Epithelial cell of esophagus (primary cell): ENCODE data around the gene OSBPL10.

Experiments used
- DNase-seq: peaks from one replicate; pipeline ENCODE4 v3.0.0; 2010; ENCODE audit warnings: low read depth
- H3K4me3 ChIP-seq: 2 replicates; pipeline ENCODE4 v1.5.1; 2011; ENCODE audit warnings: mild to moderate bottlenecking, low read length, control low read depth
- CTCF ChIP-seq: IDR thresholded peaks from 2 replicates; pipeline ENCODE4 v1.5.1; 2011; ENCODE audit warnings: low read depth, mild to moderate bottlenecking, low read length, control low read depth, inconsistent platforms; ENCODE audit not compliant: insufficient read depth; ENCODE audit errors: missing control alignments

The OSBPL10 gene

DNA sequence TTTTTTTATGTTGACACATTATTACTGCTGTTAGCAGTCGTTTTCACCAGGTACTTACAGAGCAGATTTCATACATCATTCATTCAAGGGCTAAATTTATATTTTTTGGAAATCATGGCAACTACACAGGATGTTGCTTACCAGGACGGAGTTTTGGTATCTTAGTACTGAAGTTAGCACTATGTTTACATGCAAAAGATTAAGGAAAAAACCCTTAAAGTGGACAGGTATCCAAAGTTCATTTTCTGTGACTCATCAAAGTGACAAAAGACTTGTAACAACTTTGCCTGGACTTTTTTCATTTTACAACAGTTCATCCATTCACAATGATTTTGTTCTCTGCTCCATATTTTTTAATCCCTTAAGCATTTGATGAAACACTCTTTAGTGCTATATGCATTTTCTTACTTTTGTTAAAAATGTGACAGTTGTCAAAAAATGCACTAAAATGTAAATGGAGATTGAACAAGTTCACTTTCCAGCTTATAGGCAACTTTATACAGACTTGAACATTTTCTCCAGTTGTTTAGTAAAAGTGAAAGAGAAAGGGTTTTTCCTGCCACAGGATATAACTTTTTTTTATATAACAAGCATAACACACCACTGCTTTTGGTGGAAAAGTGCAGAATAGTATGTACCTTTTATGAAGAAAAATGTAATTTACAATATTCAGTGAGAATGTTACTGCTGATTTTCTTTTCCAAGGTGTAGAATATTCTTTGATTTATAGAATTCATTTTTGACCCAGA lies 344.2 kb downstream of the OSBPL10 start:
- no peak for DNase-seq
- H3K4me3 ChIP-seq: no peak overlapping the region

DNA sequence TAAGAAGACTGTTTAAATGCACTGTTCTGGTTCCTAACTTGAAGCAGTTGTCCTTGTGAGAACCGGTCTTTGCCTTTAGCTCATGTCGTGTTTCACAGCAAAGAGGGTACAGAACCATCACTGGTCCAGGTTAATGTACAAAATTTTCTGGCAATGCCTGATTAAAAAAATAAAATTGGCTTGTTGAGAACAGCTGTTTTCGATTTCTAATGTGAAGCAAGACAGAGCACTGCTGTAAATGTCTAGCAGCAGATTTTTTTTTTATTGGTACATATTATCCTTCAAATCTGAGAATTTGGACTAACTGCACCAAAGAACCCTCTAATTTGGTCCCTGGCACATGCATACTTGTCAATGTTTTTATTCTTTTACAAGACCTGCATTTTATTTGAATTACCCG lies 345.0 kb downstream of the OSBPL10 start:
- TF ChIP-seq CTCF: no peak
- no peak overlapping the region for H3K4me3 ChIP-seq
- no peak for DNase-seq

More for the DNA sequence above, 344.2 kb downstream of the OSBPL10 start:
- no peak for TF ChIP-seq CTCF

DNA sequence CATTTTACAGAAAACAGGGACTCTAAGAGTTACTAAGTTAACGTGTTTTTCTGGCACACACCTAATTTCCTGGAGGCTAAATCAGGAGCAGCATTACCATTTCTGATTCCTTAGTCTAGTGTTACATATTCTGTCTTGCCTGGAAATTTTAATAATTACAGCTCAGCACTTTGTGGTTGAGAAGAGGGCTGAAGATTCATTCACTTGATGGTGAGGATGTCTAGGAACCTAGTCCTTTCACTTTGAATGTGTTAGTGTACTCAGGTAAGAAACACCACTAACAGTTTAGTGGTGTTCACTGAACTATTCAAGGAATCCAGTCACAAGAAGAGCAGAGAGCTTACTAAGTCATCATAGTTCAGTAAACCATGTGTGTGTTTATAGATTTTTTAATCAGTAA lies 345.5 kb downstream of the OSBPL10 start:
- DNase-seq: no peak
- TF ChIP-seq CTCF: no peak
- H3K4me3 ChIP-seq: no peak overlapping the region

DNA sequence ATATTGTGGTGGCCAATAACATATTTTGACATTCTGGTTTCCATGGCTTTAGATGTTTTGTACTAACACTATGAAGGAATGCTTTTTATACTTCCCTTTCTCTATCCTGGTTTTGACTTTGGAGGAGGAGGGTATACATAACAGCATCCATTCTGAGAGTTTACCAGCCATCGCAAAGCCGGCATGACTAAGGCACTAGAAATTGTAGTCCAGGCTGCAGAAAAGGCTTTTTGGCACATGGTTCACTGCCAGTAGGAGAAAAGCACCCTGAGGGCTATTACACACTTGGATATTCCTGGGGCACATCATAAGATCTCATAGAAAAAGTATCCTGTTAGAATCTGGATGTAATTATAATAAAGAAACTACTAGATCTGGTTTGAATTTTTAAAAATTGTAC lies 346.6 kb downstream of the OSBPL10 start:
- TF ChIP-seq CTCF: no peak
- H3K4me3 ChIP-seq: no peak overlapping the region
- peak; percentile 59 for DNase-seq

DNA sequence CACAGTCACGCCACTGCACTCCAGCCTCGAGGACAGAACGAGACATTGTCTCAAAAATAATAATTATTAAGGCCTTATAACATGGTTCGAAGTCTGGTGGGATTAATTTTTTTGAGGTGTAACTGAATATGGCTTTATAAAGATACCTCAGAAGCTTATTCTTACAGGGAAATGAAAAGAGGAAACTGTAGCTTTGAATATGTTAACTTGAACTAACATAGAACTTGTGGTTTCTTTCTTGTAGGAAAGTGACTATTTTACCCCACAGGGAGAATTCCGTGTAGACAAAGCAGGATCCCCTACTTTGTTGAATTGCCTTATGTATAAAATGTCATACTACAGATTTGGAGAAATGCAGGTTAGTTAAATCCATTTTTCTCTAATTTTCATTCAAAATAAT lies 352.0 kb downstream of the OSBPL10 start:
- no peak for TF ChIP-seq CTCF

DNA sequence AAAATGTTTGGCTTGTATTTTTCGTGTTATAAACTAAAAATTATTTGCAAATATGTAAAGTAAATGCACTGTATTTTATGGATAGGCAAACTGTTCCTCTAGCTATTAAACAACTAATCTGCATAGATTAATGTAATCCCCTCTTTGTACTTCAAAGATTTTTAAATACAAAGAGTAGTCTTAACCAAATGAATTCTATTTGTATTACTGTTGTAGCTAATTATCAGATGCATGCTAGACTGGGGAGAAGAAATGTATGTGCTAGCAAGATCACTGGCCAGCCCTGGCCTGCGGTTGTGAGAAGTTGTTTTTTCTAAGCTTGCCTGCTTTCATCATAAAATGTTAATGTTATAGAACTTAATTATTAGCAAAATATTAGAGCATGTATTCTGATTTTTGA lies 355.7 kb downstream of the OSBPL10 start:
- no peak overlapping the region for H3K4me3 ChIP-seq
- no peak for TF ChIP-seq CTCF
- DNase-seq: no peak

More for the DNA sequence above, 352.0 kb downstream of the OSBPL10 start:
- no peak overlapping the region for H3K4me3 ChIP-seq
- no peak for DNase-seq

DNA sequence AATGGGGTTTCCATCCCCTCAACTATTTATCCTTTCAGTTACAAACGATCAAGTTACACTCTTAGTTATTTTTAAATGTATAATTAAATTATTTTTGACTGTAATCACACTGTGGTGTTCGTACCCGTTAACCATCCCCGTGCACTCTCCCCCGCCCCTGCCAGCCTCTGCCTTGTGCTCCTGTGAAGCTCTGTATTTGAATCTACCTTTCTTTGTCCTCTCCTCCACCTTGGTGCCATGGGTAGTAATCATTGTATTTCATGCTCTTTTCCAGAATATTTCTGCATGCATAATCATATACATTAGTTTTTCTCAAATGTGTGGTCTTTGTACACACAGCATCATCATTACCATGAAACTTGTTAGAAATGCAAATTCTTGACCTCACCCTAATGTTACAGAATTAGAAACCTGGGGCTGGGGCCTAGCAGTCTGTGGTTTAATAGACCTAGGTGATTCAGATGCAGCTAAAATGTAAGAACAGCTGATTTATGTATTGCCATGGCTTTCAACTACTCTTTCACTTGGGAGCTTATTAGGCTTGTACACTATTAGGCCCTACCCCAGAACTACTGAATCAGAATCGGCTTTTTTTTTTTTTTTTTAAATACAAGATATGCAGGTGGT lies 356.9 kb downstream of the OSBPL10 start:
- no peak for DNase-seq
- no peak overlapping the region for H3K4me3 ChIP-seq
- no peak for TF ChIP-seq CTCF
